WTC11 (cell line): ENCODE measurements around the gene FKBP10. TPM values are rescaled to one million over a fixed set of nuclear protein-coding genes. Genes with fewer than 3 reads are reported as not detected.

Experiments used
- AR ChIP-seq: fragments of 250-450 bp; sonication (Bioruptor Pico); IDR thresholded peaks from 2 replicates; pipeline ENCODE4 v1.9.0; 2021; ENCODE audit warnings: mild to moderate bottlenecking
- ATF1 ChIP-seq: sonication (generic); formaldehyde crosslinking; IDR thresholded peaks from 2 replicates; pipeline ENCODE4 v1.8.1; 2023; ENCODE audit warnings: mild to moderate bottlenecking, moderate library complexity, missing genetic modification reagents
- E2F1 ChIP-seq: sonication (generic); formaldehyde crosslinking; IDR thresholded peaks from 2 replicates; pipeline ENCODE4 v1.8.0; 2022; ENCODE audit warnings: mild to moderate bottlenecking, missing genetic modification reagents
- ELF4 ChIP-seq: sonication (generic); formaldehyde crosslinking; IDR thresholded peaks from 2 replicates; pipeline ENCODE4 v1.8.1; 2022; ENCODE audit warnings: low read depth, mild to moderate bottlenecking, moderate library complexity, missing genetic modification reagents
- ETV6 ChIP-seq: sonication (generic); formaldehyde crosslinking; IDR thresholded peaks from 2 replicates; pipeline ENCODE4 v1.8.1; 2022; ENCODE audit warnings: mild to moderate bottlenecking, missing genetic modification reagents
- FOXK1 ChIP-seq: sonication (generic); formaldehyde crosslinking; IDR thresholded peaks from 2 replicates; pipeline ENCODE4 v1.8.0; 2022; ENCODE audit warnings: mild to moderate bottlenecking, moderate library complexity, missing genetic modification reagents
- FOXP1 ChIP-seq: sonication (generic); formaldehyde crosslinking; IDR thresholded peaks from 2 replicates; pipeline ENCODE4 v1.8.0; 2022; ENCODE audit warnings: missing genetic modification reagents, mild to moderate bottlenecking, moderate library complexity, borderline replicate concordance
- FOXP4 ChIP-seq: sonication (generic); formaldehyde crosslinking; IDR thresholded peaks from 2 replicates; pipeline ENCODE4 v1.8.0; 2022; ENCODE audit warnings: mild to moderate bottlenecking, missing genetic modification reagents
- MAX ChIP-seq: sonication (generic); formaldehyde crosslinking; IDR thresholded peaks from 2 replicates; pipeline ENCODE4 v1.8.0; 2022; ENCODE audit warnings: mild to moderate bottlenecking, missing genetic modification reagents
- TEAD4 ChIP-seq: sonication (generic); formaldehyde crosslinking; IDR thresholded peaks from 2 replicates; pipeline ENCODE4 v1.8.0; 2022; ENCODE audit warnings: mild to moderate bottlenecking, missing genetic modification reagents
- USF1 ChIP-seq: sonication (generic); formaldehyde crosslinking; IDR thresholded peaks from 2 replicates; pipeline ENCODE4 v1.8.0; 2022; ENCODE audit warnings: mild to moderate bottlenecking, missing genetic modification reagents
- ZBTB21 ChIP-seq: sonication (generic); formaldehyde crosslinking; IDR thresholded peaks from 2 replicates; pipeline ENCODE4 v1.8.1; 2023; ENCODE audit warnings: mild to moderate bottlenecking, missing genetic modification reagents, borderline replicate concordance
- ZBTB43 ChIP-seq: sonication (generic); formaldehyde crosslinking; IDR thresholded peaks from 2 replicates; pipeline ENCODE4 v1.8.1; 2023; ENCODE audit warnings: mild to moderate bottlenecking, missing genetic modification reagents
- ZNF232 ChIP-seq: sonication (generic); formaldehyde crosslinking; IDR thresholded peaks from 2 replicates; pipeline ENCODE4 v1.8.0; 2022; ENCODE audit warnings: mild to moderate bottlenecking, missing genetic modification reagents
- ZNF281 ChIP-seq: sonication (generic); formaldehyde crosslinking; IDR thresholded peaks from 2 replicates; pipeline ENCODE4 v1.8.0; 2023; ENCODE audit warnings: mild to moderate bottlenecking, missing genetic modification reagents
- ZNF425 ChIP-seq: fragments of 250-450 bp; sonication (Bioruptor Pico); conservative IDR thresholded peaks from 2 replicates; pipeline ENCODE4 v1.9.0; 2021; ENCODE audit warnings: mild to moderate bottlenecking
- ZSCAN18 ChIP-seq: fragments of 250-450 bp; sonication (Bioruptor Pico); IDR thresholded peaks from 2 replicates; pipeline ENCODE4 v2.1.2; 2022; ENCODE audit warnings: mild to moderate bottlenecking, moderate library complexity
- total RNA-seq: library from RNA; stranded (reverse); gene quantifications from 3 replicates; pipeline ENCODE4 v1.2.3, GENCODE V29; 2021

FKBP10 gene
- total RNA-seq, 1 experiment from 2014 or later: 243 TPM

- 0 out of 2 replicates have a peak, but pooled peaks have one; percentile 19 for TF ChIP-seq ZNF281
- no peak for TF ChIP-seq E2F1 (CRISPR knock-in tag)
- no peak for TF ChIP-seq AR (CRISPR knock-in tag)
- no peak for TF ChIP-seq FOXP1
- TF ChIP-seq ZSCAN18 (CRISPR knock-in tag): no peak
- TF ChIP-seq ZNF425 (CRISPR knock-in tag): no peak
- no peak for TF ChIP-seq ZBTB43
- TF ChIP-seq ELF4: no peak
- peak; percentile 69 for TF ChIP-seq MAX (CRISPR knock-in tag)
- no peak for TF ChIP-seq ETV6
- TF ChIP-seq USF1 (CRISPR knock-in tag): no peak
- 0 out of 2 replicates have a peak, but pooled peaks have one; percentile 4 for TF ChIP-seq TEAD4 (CRISPR knock-in tag)
- no peak for TF ChIP-seq ZBTB21 (CRISPR knock-in tag)
- no peak for TF ChIP-seq ZNF232 (CRISPR knock-in tag)
- 0 out of 2 replicates have a peak, but pooled peaks have one; percentile 16 for TF ChIP-seq FOXK1 (CRISPR knock-in tag)
- TF ChIP-seq FOXP4 (CRISPR knock-in tag): 0 out of 2 replicates have a peak, but pooled peaks have one; percentile 17
- peak; percentile 38; the same call in 1 of the 2 replicates for TF ChIP-seq ATF1 (CRISPR knock-in tag)
These were observed 1.9 kb upstream of the FKBP10 start (continued) for GRCh38 chr17:41810659-41811548.
